ENCODE results near the gene UBXN7. TPM values are rescaled to one million over a fixed set of nuclear protein-coding genes. Genes with fewer than 3 reads are reported as not detected.

Gene UBXN7
- total RNA-seq, 1 experiment from 2014 or later, result 10.2 TPM

DNA sequence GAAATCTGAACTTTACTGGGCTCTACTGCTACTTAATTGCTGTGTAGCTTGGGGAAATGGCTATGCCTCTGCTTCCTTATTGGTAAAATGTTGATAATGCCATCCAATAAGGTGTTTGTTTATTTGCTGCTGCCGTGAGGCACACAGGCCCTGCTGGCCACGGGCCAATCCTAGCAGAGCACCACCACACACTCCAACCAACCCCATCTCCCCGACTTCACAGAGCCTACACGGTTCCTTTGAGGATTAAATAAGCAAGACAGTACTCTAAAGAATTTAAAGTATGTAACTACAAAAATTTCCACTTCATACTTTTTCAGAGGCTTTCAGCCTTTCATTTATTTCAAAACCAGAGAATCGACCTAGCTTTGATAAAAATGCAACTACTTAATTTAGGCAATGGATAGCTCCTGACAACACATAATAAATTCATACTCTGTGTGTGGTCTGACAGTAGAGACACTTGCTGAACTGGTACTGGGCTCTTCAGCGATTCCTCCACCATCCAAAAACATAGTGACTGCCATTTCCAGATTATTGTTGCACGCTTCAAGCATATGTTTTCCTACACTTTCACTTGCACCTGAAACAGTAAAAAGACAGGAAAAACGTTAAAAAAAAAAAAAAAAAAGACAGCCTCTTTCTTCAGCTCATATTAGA lies 25.3 kb downstream of the UBXN7 start:
- no peaks in the 10 kb centered on the region for H3K4me1 ChIP-seq (ENCODE audit: insufficient read depth, low read length)
- no peak overlapping the region for H2AFZ ChIP-seq (ENCODE audit: low read length)
- ATAC-seq, result no peak
- ChIA-PET POLR2A (ENCODE audit: unreplicated experiment) (no interaction called here), CTCF (interaction anchor here (0.6 kb wide), 1 partner anchor 23 kb away, joined by 6 read pairs; no protein-coding TSS in a partner anchor)
- DNase-seq, result no peak
- TSS peak; percentile 28 for BruUV-seq (replicated peaks)
- H3K9ac ChIP-seq (ENCODE audit: low read length), result no peak overlapping the region
- no peak overlapping the region for H3K27ac ChIP-seq (ENCODE audit: low read length)
- H3K27me3 ChIP-seq (ENCODE audit: low read length), result no peaks in the 10 kb centered on the region
- H3K9me3 ChIP-seq (ENCODE audit: low read length), result no peaks in the 10 kb centered on the region
- TF ChIP-seq, protein P1, sequence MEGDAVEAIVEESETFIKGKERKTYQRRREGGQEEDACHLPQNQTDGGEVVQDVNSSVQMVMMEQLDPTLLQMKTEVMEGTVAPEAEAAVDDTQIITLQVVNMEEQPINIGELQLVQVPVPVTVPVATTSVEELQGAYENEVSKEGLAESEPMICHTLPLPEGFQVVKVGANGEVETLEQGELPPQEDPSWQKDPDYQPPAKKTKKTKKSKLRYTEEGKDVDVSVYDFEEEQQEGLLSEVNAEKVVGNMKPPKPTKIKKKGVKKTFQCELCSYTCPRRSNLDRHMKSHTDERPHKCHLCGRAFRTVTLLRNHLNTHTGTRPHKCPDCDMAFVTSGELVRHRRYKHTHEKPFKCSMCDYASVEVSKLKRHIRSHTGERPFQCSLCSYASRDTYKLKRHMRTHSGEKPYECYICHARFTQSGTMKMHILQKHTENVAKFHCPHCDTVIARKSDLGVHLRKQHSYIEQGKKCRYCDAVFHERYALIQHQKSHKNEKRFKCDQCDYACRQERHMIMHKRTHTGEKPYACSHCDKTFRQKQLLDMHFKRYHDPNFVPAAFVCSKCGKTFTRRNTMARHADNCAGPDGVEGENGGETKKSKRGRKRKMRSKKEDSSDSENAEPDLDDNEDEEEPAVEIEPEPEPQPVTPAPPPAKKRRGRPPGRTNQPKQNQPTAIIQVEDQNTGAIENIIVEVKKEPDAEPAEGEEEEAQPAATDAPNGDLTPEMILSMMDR (conservative IDR thresholded peaks at IDR 0.05; ENCODE audit: low read depth, low read length), result no peak
- no peak for TF ChIP-seq EZH2phosphoT487 (IDR thresholded peaks at IDR 0.05; ENCODE audit: borderline replicate concordance, low read length)
- no peak for TF ChIP-seq EZH2 (IDR thresholded peaks at IDR 0.05; ENCODE audit: low read length, unreplicated experiment)
- no peaks in the 10 kb centered on the region for H3K9me2 ChIP-seq (replicated peaks; ENCODE audit: low read length)
- H3K4me3 ChIP-seq (ENCODE audit: low read length), result no peak overlapping the region
- H3K4me2 ChIP-seq (ENCODE audit: low read length), result no peak overlapping the region
- no peaks in the 10 kb centered on the region for H3F3A ChIP-seq (ENCODE audit: low read length, unreplicated experiment)
- H3K36me3 ChIP-seq (ENCODE audit: low read depth, low read length), result 0 out of 2 replicates have a peak, but pooled peaks cover 2% of the 10 kb centered on the region
- no peaks in the 10 kb centered on the region for H4K20me1 ChIP-seq (ENCODE audit: low read length)
- peaks cover 37% of the 10 kb centered on the region for H3K79me2 ChIP-seq (ENCODE audit: low read length)
- intact Hi-C loops (cut with micrococcal nuclease), result no loop called here

DNA sequence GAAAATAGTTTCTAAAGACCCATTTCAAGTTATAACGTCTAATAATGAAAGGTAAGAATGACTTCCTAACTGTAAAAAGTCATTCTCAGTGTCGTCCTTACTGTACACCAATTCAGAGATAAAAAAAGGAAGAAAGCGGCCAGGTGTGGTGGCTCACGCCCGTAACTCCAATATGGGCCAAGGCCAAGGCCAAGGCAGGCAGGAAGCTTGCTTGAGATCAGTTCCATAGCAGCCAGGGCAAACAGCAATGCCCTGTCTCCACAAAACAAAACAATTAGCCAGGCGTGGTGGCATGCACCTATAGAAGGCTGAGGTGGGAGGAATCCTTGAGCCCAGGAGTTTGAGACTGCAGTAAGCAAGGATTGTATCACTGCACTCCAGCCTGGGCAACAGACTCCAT lies 31.9 kb downstream of the UBXN7 start:
- H4K20me1 ChIP-seq (ENCODE audit: low read length), result no peaks in the 10 kb centered on the region
- no TSS peak for BruUV-seq (replicated peaks)
- no peak; the same call in 1 of the 2 replicates for ATAC-seq
- TF ChIP-seq EZH2 (IDR thresholded peaks at IDR 0.05; ENCODE audit: low read length, unreplicated experiment), result no peak
- TF ChIP-seq EZH2phosphoT487 (IDR thresholded peaks at IDR 0.05; ENCODE audit: borderline replicate concordance, low read length), result no peak
- TF ChIP-seq, protein P1 (conservative IDR thresholded peaks at IDR 0.05; ENCODE audit: low read depth, low read length), result no peak
- no peak overlapping the region for H2AFZ ChIP-seq (ENCODE audit: low read length)
- no peak overlapping the region for H3K27ac ChIP-seq (ENCODE audit: low read length)
- H3K4me1 ChIP-seq (ENCODE audit: insufficient read depth, low read length), result peaks cover 23% of the 10 kb centered on the region
- no peaks in the 10 kb centered on the region for H3K9me2 ChIP-seq (replicated peaks; ENCODE audit: low read length)
- no peak overlapping the region for H3K4me2 ChIP-seq (ENCODE audit: low read length)
- POLR2A ChIA-PET (ENCODE audit: unreplicated experiment), result no interaction called here
- H3K9ac ChIP-seq (ENCODE audit: low read length), result no peak overlapping the region
- no peak for DNase-seq
- no peaks in the 10 kb centered on the region for H3K9me3 ChIP-seq (ENCODE audit: low read length)
- no peak overlapping the region for H3K4me3 ChIP-seq (ENCODE audit: low read length)
- H3K36me3 ChIP-seq (ENCODE audit: low read depth, low read length), result peaks cover 2% of the 10 kb centered on the region; the same call in 1 of the 2 replicates
- CTCF ChIA-PET, result no interaction called here
- H3F3A ChIP-seq (ENCODE audit: low read length, unreplicated experiment), result no peaks in the 10 kb centered on the region
- intact Hi-C loops (cut with micrococcal nuclease), result no loop called here
- no peaks in the 10 kb centered on the region for H3K79me2 ChIP-seq (ENCODE audit: low read length)
- H3K27me3 ChIP-seq (ENCODE audit: low read length), result no peaks in the 10 kb centered on the region

DNA sequence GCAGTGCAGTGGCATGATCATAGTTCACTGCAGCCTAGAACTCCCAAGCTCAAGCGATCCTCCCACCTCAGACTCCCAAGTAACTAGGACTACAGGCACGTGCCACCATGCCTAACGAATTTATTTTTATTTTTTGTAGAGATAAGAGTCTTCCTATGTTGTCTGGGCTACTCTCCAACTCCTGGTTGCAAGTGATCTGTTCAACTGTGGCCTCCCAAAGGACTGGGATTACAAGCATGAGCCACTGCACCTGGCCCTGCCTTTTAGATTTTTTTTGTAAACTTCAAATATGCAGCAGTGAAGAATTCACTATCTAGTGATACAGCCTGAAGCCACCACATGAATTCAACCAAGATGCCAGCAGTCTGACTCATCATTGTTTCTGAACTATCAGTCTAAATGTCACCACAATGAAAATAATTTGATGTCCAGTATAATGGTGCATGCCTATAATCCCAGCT lies 32.7 kb downstream of the UBXN7 start:
- BruUV-seq (replicated peaks), result no TSS peak
- Histone ChIP-seq H4K20me1 (ENCODE audit: low read length) (no peaks in the 10 kb centered on the region), H3K9me2 (replicated peaks; ENCODE audit: low read length) (no peaks in the 10 kb centered on the region), H3K9ac (ENCODE audit: low read length) (no peak overlapping the region), H3F3A (ENCODE audit: low read length, unreplicated experiment) (no peaks in the 10 kb centered on the region), H3K9me3 (ENCODE audit: low read length) (no peaks in the 10 kb centered on the region), H3K4me2 (ENCODE audit: low read length) (peak overlapping the region; percentile 21; the same call in 1 of the 2 replicates), H3K27me3 (ENCODE audit: low read length) (no peaks in the 10 kb centered on the region), H3K79me2 (ENCODE audit: low read length) (no peaks in the 10 kb centered on the region), H3K27ac (ENCODE audit: low read length) (no peak overlapping the region), H3K4me1 (ENCODE audit: insufficient read depth, low read length) (peaks cover 23% of the 10 kb centered on the region), H2AFZ (ENCODE audit: low read length) (no peak overlapping the region), H3K4me3 (ENCODE audit: low read length) (no peak overlapping the region), H3K36me3 (ENCODE audit: low read depth, low read length) (peaks cover 2% of the 10 kb centered on the region; the same call in 1 of the 2 replicates)
- CTCF ChIA-PET, result no interaction called here
- intact Hi-C loops (cut with micrococcal nuclease), result no loop called here
- ATAC-seq (peak; percentile 93), DNase-seq (peak; percentile 87)
- no peak for TF ChIP-seq EZH2 (IDR thresholded peaks at IDR 0.05; ENCODE audit: low read length, unreplicated experiment)
- TF ChIP-seq, protein P1 (conservative IDR thresholded peaks at IDR 0.05; ENCODE audit: low read depth, low read length), result no peak
- TF ChIP-seq EZH2phosphoT487 (IDR thresholded peaks at IDR 0.05; ENCODE audit: borderline replicate concordance, low read length), result no peak
- POLR2A ChIA-PET (ENCODE audit: unreplicated experiment), result no interaction called here

All from PC-3 (cell line).